ENCODE results near the gene REC8. TPM values are rescaled to one million over a fixed set of nuclear protein-coding genes. Genes with fewer than 3 reads are reported as not detected.
A peak's percentile ranks its signal among the peaks of the same experiment; 100 is the strongest.

The REC8 gene
- polyA plus RNA-seq, 1 experiment = 5.5 TPM

DNA sequence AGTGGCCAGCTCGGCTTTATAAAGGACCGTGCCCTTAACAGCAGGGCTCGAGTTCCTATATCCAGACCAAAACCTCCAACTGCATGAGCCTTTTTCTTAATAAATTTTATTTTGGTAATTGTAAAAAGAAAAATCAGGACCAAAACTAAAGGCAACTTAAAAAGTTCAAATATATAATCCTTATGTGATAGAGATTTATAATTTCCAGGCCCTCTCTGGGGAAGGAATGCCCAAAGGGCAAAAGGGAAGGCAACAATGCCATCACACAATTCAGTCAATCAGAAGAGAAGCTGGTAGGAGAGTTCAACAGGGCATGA lies 17.1 kb downstream of the REC8 start:
- Histone ChIP-seq H3K36me3 (ENCODE audit: control insufficient read depth, insufficient read depth, low read length) (peaks cover 30% of the 10 kb centered on the region), H3K4me3 (ENCODE audit: low read depth, low read length) (no peak overlapping the region), H3K27me3 (ENCODE audit: control insufficient read depth, insufficient read depth, low read length) (no peaks in the 10 kb centered on the region)
- ChIA-PET POLR2A (no interaction called here), CTCF (interaction anchor here (0.7 to 2.7 kb wide), 5 partner anchors 28 to 144 kb away, joined by 3 to 18 read pairs (median 5); partner anchors contain the start of genes EMC9, IRF9 and PSME1)
- DNase-seq (ENCODE audit: low read depth) = no peak
- TF ChIP-seq, protein P1, sequence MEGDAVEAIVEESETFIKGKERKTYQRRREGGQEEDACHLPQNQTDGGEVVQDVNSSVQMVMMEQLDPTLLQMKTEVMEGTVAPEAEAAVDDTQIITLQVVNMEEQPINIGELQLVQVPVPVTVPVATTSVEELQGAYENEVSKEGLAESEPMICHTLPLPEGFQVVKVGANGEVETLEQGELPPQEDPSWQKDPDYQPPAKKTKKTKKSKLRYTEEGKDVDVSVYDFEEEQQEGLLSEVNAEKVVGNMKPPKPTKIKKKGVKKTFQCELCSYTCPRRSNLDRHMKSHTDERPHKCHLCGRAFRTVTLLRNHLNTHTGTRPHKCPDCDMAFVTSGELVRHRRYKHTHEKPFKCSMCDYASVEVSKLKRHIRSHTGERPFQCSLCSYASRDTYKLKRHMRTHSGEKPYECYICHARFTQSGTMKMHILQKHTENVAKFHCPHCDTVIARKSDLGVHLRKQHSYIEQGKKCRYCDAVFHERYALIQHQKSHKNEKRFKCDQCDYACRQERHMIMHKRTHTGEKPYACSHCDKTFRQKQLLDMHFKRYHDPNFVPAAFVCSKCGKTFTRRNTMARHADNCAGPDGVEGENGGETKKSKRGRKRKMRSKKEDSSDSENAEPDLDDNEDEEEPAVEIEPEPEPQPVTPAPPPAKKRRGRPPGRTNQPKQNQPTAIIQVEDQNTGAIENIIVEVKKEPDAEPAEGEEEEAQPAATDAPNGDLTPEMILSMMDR (IDR thresholded peaks at IDR 0.05; ENCODE audit: insufficient read depth, low read depth, low read length) = no peak

- TF ChIP-seq, protein P1 (IDR thresholded peaks at IDR 0.05; ENCODE audit: insufficient read depth, low read depth, low read length) = no peak
- H3K27me3 ChIP-seq (ENCODE audit: control insufficient read depth, insufficient read depth, low read length) = no peaks in the 10 kb centered on the region
- POLR2A ChIA-PET = no interaction called here
- H3K36me3 ChIP-seq (ENCODE audit: control insufficient read depth, insufficient read depth, low read length) = peaks cover 26% of the 10 kb centered on the region
- CTCF ChIA-PET = interaction anchor here (0.7 to 2.7 kb wide), 3 partner anchors 28 to 144 kb away, joined by 3 to 18 read pairs (median 5); partner anchors contain the start of gene IRF9
- H3K4me3 ChIP-seq (ENCODE audit: low read depth, low read length) = no peak overlapping the region
- no peak for DNase-seq (ENCODE audit: low read depth)
These were observed 17.6 kb downstream of the REC8 start for GRCh38 chr14:24189460-24189859.

DNA sequence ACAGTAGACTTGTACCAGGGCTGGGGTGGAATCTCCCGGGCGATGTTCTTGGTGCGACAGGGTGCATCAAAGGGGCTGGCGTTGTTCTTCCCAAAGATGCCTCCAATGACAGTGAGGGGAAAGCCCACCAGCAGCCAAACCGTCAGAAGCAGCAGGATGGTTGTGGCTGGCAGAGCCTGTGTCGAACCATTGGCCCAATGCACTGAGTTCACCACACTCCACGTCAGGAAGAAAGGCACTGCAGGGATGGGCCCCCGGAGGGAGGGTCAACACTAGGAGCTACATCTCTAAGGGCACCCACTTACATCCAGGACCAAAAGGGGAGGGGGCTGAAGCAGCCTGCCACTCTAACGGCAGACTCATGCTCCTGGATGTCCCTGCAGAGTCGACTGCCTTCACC lies 18.5 kb downstream of the REC8 start:
- TF ChIP-seq, protein P1 (IDR thresholded peaks at IDR 0.05; ENCODE audit: insufficient read depth, low read depth, low read length) = no peak
- Histone ChIP-seq H3K36me3 (ENCODE audit: control insufficient read depth, insufficient read depth, low read length) (peaks cover 21% of the 10 kb centered on the region), H3K4me3 (ENCODE audit: low read depth, low read length) (no peak overlapping the region), H3K27me3 (ENCODE audit: control insufficient read depth, insufficient read depth, low read length) (no peaks in the 10 kb centered on the region)
- no peak for DNase-seq (ENCODE audit: low read depth)
- CTCF ChIA-PET = no interaction called here
- POLR2A ChIA-PET = no interaction called here

DNA sequence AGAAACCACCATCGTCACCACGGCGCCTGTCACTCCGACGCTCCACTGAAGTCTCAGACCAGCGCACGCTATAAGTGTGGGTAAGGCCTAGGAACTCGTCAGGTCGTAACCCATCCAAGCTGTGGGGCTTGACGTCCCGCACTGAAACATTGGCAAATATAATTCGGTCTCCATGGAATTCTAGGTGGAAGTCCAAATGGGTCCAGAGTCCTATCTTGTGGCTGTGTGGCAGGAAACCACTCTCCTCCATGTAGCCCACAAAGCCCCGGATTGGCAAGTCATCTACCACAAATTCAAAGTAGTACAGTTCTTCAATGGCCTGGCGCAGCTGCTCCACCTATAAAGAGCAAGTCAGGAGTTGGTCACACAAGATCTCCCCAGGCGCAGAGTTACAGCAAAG lies 21.1 kb downstream of the REC8 start:
- no peaks in the 10 kb centered on the region for H3K27me3 ChIP-seq (ENCODE audit: control insufficient read depth, insufficient read depth, low read length)
- TF ChIP-seq, protein P1 (IDR thresholded peaks at IDR 0.05; ENCODE audit: insufficient read depth, low read depth, low read length) = no peak
- CTCF ChIA-PET = no interaction called here

GRCh38 chr14:24194186-24194872 lies 22.4 kb downstream of the REC8 start:
- ChIA-PET CTCF (no interaction called here), POLR2A (no interaction called here)
- TF ChIP-seq, protein P1 (IDR thresholded peaks at IDR 0.05; ENCODE audit: insufficient read depth, low read depth, low read length) = no peak
- Histone ChIP-seq H3K36me3 (ENCODE audit: control insufficient read depth, insufficient read depth, low read length) (peaks cover 7% of the 10 kb centered on the region), H3K4me3 (ENCODE audit: low read depth, low read length) (peak overlapping the region; percentile 87), H3K27me3 (ENCODE audit: control insufficient read depth, insufficient read depth, low read length) (no peaks in the 10 kb centered on the region)
- DNase-seq (ENCODE audit: low read depth) = no peak

More for the DNA sequence above, 21.1 kb downstream of the REC8 start:
- no peak for DNase-seq (ENCODE audit: low read depth)
- H3K36me3 ChIP-seq (ENCODE audit: control insufficient read depth, insufficient read depth, low read length) = peaks cover 7% of the 10 kb centered on the region
- no peak overlapping the region for H3K4me3 ChIP-seq (ENCODE audit: low read depth, low read length)
- POLR2A ChIA-PET = no interaction called here

Measured in BJ (cell line).